HG03439 (cell line): ENCODE measurements around the gene NOD2.

Experiments used
- ATAC-seq: cut with Tn5 transposase; IDR thresholded peaks from one replicate; pipeline ENCODE4 v1.9.1; 2021; ENCODE audit warnings: mild to moderate bottlenecking, moderate library complexity; ENCODE audit not compliant: unreplicated experiment

The NOD2 gene

GRCh38 chr16:50692999-50693781, at the start of gene NOD2:
Gene NOD2, plus strand, starts transcription at chr16:50693606. Its CDS starts 5,890 bp downstream, at chr16:50699496.
- ATAC-seq: no peak

GRCh38 chr16:50644245-50644644, 49.2 kb upstream of the NOD2 start:
- no peak for ATAC-seq

GRCh38 chr16:50644729-50645128, 48.7 kb upstream of the NOD2 start:
- ATAC-seq: no peak

GRCh38 chr16:50645563-50646220, 47.7 kb upstream of the NOD2 start:
- ATAC-seq: no peak

GRCh38 chr16:50646345-50646744, 47.1 kb upstream of the NOD2 start:
- no peak for ATAC-seq

GRCh38 chr16:50651835-50652438, 41.5 kb upstream of the NOD2 start:
- ATAC-seq: no peak

- no peak for ATAC-seq
Measured at GRCh38 chr16:50652836-50653425, 40.5 kb upstream of the NOD2 start.

GRCh38 chr16:50653633-50654519, 39.5 kb upstream of the NOD2 start:
- ATAC-seq: no peak

GRCh38 chr16:50655558-50656055, 37.8 kb upstream of the NOD2 start:
- ATAC-seq: no peak

- ATAC-seq: no peak
Measured at GRCh38 chr16:50657241-50657640, 36.2 kb upstream of the NOD2 start.

- ATAC-seq: no peak
Measured at GRCh38 chr16:50659806-50660205, 33.6 kb upstream of the NOD2 start.

GRCh38 chr16:50662306-50662940, 31.0 kb upstream of the NOD2 start:
- ATAC-seq: no peak

GRCh38 chr16:50664270-50664669, 29.1 kb upstream of the NOD2 start:
- no peak for ATAC-seq

GRCh38 chr16:50665128-50665878, 28.1 kb upstream of the NOD2 start:
- no peak for ATAC-seq

- ATAC-seq: peak; percentile 82
Measured at GRCh38 chr16:50666658-50667496, 26.5 kb upstream of the NOD2 start.

GRCh38 chr16:50667497-50668367, 25.7 kb upstream of the NOD2 start:
- no peak for ATAC-seq

- no peak for ATAC-seq
Measured at GRCh38 chr16:50668368-50669008, 24.9 kb upstream of the NOD2 start.
